HUDEP-2 (cell line): ENCODE results near the gene UXS1.

Experiments used
- DNase-seq, 76 experiments: peaks; one replicate each; lab custom pipeline; 2025; ENCODE audit not compliant: unreplicated experiment in 76 of 76; lab: John Stamatoyannopoulos, UW

Gene UXS1

DNA sequence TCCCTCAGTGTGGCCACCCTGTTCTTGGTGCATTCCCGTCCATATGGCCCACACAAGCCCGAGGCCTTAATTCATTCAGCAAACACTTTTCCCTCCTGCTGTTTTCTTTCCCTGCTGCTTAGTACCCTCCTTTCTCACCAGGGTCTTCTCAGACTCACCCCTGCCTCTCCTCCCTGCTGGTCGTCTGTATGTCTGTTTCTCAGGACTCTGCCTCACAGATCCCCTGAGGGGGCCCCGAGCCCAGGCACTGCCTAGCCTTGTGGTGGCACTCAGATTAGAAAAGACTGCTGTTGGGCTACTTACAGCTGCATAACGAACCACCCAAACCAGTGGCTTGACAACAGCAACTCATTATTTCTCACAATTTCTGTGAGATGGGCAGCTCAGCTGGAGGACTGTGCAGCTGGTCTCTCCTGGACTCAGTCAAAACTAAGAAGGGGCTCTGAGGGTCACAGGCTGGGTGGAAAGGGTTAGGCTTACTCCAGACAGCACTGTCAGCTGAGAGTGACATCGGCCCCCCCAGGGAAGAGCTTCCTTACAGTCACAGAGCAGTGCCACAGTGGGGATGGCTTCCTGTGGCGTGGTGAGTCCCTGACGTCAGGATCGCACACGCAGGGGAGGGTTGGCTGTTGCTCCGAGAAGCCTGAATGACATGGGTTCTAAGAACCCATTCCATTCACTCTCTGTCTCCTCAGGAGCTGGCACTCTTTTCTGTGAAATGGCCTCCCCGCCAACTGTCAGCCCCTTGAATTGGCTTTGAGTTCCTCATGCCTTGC, 139.0 kb downstream of the UXS1 start:
- DNase-seq: no peak

DNA sequence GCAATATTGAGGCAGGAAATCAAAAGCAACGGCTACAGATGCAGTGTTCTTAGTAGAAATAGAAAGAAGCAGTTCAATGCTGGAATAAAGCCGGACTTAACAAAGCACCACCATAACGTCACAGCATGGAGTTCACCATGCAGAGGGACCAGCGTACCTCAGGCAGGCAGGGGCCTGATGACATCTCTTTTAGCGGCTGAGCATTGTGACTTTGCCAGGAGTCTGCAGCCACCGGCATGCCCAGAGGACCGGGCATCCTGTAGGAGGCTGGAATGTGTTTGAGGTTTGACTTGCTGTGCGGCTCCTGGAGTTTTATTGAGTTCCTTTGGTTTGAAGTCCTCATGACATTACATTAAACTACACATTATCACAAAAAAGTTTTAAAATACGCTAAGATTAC, 139.8 kb downstream of the UXS1 start:
- no peak for DNase-seq

DNA sequence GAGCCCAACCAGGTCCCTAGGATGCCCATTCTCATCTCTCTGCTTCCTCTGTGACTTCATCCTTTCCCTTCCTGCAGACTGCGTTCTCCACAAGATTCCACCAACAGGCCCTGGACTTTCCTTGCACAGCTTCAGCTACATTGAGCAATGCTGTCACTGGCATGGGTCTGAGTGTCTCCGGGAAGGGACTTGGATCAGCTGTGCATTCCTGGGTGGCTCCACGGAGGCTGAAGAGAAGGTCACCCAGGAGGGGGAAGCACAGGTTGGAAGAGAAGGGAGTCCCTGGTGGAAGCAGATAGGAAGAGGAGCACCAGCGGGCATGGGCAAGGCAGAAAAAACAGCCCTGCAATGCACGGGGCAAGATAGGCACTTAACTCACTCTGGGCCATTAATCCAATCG, 140.5 kb downstream of the UXS1 start:
- DNase-seq: no peak

DNA sequence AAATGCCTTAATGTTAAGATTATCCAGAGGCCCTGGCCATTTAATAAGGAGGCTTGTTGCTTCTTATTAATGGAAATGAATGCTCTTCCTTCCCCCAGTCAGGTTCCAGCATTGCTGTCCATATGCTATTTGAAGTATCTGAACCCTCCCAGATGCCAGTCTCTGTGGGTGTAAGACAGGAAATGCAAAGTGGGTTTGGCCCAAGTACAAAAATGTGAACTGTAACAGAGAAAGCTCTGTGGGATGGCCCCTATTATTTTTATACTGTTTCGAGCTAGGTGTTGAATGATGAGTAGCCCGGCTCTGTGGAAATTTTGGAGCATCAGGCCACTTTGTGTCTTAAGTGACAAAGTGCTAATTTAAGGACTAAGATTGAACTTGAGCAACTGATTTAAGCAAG, 141.0 kb downstream of the UXS1 start:
- no peak for DNase-seq

DNA sequence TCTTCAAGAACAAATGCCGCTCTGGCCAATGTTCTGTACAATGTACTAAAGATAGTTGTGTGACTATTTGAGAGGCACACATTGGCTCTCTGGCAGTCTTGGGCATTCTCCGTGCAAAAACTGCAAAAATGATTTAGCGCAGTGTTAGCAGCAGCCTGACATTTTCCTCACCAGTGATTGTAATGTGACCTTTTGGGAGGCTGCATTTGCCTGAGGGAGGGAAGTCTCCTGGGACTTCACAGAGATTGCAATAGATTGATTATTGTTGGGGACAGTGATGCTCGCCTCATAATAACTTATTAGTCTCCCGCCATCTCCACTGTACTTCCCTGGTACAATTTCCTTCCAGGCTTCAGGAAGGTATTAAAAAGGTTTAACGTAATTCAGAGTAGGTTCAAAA, 149.2 kb downstream of the UXS1 start:
- no peak for DNase-seq

DNA sequence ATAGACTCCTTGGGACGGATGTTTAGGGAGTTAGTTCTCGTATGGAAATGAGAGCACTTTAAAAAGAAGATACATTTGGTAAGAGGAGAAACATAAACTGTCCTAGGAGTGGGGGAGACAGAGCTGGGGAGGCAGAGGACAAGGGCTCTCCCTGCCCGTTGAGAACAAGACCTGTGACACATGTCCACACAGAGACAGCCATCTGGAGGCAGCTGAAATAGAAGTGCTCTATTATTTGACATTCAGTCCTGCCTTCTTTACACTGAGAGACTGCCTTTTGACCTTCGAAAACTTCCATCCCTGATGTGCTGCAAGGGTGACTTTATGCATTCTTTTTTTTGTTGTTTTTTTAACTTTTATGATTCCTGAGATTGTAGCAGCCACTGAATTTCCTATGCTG, 150.1 kb downstream of the UXS1 start:
- no peak for DNase-seq
